K562 (cell line): ENCODE data around the gene C1QTNF12. TPM values are rescaled to one million over a fixed set of nuclear protein-coding genes. Genes with fewer than 3 reads are reported as not detected.
A peak's percentile ranks its signal among the peaks of the same experiment; 100 is the strongest.

ENCODE experiments used
- GTF2E2 ChIP-seq: fragments of 200-800 bp; sonication (Bioruptor generic); IDR thresholded peaks from 2 replicates; pipeline ENCODE4 v1.6.1; 2016; ENCODE audit warnings: missing genetic modification characterization, missing compliant biosample characterization
- HBP1 ChIP-seq: fragments of 450-650 bp; formaldehyde crosslinking; IDR thresholded peaks from 2 replicates; pipeline ENCODE4 v1.4.0; 2022; ENCODE audit warnings: missing genetic modification characterization
- HINFP ChIP-seq: fragments of 450-650 bp; conservative IDR thresholded peaks from 2 replicates; pipeline ENCODE4 v1.6.1; 2016; ENCODE audit warnings: missing genetic modification characterization, low read depth, mild to moderate bottlenecking, control low read depth, missing compliant biosample characterization
- MCM5 ChIP-seq: fragments of 450-650 bp; IDR thresholded peaks from 2 replicates; pipeline ENCODE4 v1.6.1; 2016; ENCODE audit warnings: low read depth
- PATZ1 ChIP-seq: fragments of 250-450 bp; sonication (Bioruptor Pico); IDR thresholded peaks from 2 replicates; pipeline ENCODE4 v1.5.0; 2020; ENCODE audit warnings: mild to moderate bottlenecking, borderline replicate concordance
- REST ChIP-seq, 2 experiments: fragments of 450-650 bp; formaldehyde crosslinking in 1 of 2; IDR thresholded peaks; 2 replicates each; pipeline versions ENCODE4 v1.4.0 to v1.6.1; 2014 to 2020; ENCODE audit warnings: mild to moderate bottlenecking in 2 of 2, borderline replicate concordance in 1 of 2, low read depth in 1 of 2
- STAT5B ChIP-seq: fragments of 250-450 bp; sonication (Bioruptor Pico); IDR thresholded peaks from 2 replicates; pipeline ENCODE4 v1.8.0; 2021; ENCODE audit warnings: mild to moderate bottlenecking, inconsistent platforms
- TBP ChIP-seq: optimal IDR thresholded peaks from 2 replicates; pipeline ENCODE3; 2011; ENCODE audit warnings: low read depth, low read length, improper control_type of control experiment
- ZBTB7A ChIP-seq: IDR thresholded peaks from 2 replicates; pipeline ENCODE4 v1.6.1; 2011; ENCODE audit warnings: low read depth, mild to moderate bottlenecking, low read length, moderate library complexity, borderline replicate concordance; ENCODE audit not compliant: control insufficient read depth
- ZFP36 ChIP-seq: fragments of 150-350 bp; IDR thresholded peaks from 2 replicates; pipeline ENCODE4 v1.6.1; 2018; ENCODE audit warnings: low read length, low read depth; ENCODE audit not compliant: partially characterized antibody
- ZNF354B ChIP-seq: fragments of 250-450 bp; sonication (Bioruptor Pico); IDR thresholded peaks from 2 replicates; pipeline ENCODE4 v1.4.0; 2020
- ZNF41 ChIP-seq: fragments of 250-450 bp; sonication (Bioruptor Pico); conservative IDR thresholded peaks from 2 replicates; pipeline ENCODE4 v1.4.0; 2020; ENCODE audit warnings: mild to moderate bottlenecking
- ZNF551 ChIP-seq: fragments of 250-450 bp; sonication (Bioruptor Pico); IDR thresholded peaks from 2 replicates; pipeline ENCODE4 v1.5.0; 2021; ENCODE audit warnings: mild to moderate bottlenecking, moderate library complexity
- polyA plus RNA-seq, 8 experiments: library from polyadenylated mRNA; depleted of rRNA in 4 of 8; stranded (reverse) in 5 of 8; unstranded in 3 of 8; fragments of >200 nt; fragmentation: Nextera tagmentation in 2 of 8; fragmentation: Illumina TruSeq in 1 of 8; extraction: Ambion mirVana in 2 of 8; extraction: Trizol in 1 of 8; gene quantifications; 2 replicates each; pipeline versions ENCODE4 v1.2.1 to v1.2.3, GENCODE V29; 2011 to 2014; ENCODE audit warnings: inconsistent platforms in 1 of 8, missing spikeins in 1 of 8
- total RNA-seq, 7 experiments: library from RNA; depleted of rRNA in 6 of 7; stranded (reverse); fragments of >200 nt in 6 of 7; fragmentation: Illumina TruSeq in 2 of 7; extraction: Trizol in 2 of 7; gene quantifications; 2 replicates each; pipeline versions ENCODE4 v1.2.1 to v1.2.3, GENCODE V29; 2011 to 2021; ENCODE audit warnings: low replicate concordance in 1 of 7

Gene C1QTNF12
- total and polyA plus RNA-seq, 9 of the 15 experiments (the other 6 are each of a cell fraction or from before 2014, with no cell fraction given): 0.11 to 4.3 (median 0.93) TPM; not detected in 3

GRCh38 chr1:1231400-1232207 is 14.9 kb downstream of the C1QTNF12 start, which contains the start of gene SDF4 (continued):
- TF ChIP-seq ZNF354B (CRISPR knock-in tag) (no peak), ZNF551 (no peak), REST (IDR thresholded peaks at IDR 0.05; ENCODE audit: borderline replicate concordance) (peak; percentile 93), REST (CRISPR knock-in tag; IDR thresholded peaks at IDR 0.05; ENCODE audit: low read depth) (peak; percentile 83), GTF2E2 (tag) (peak; percentile 77; the same call in 1 of the 2 replicates), PATZ1 (CRISPR knock-in tag) (no peak), STAT5B (CRISPR knock-in tag) (no peak), HBP1 (CRISPR knock-in tag) (no peak), HINFP (no peak), TBP (peak; percentile 84), ZBTB7A (0 out of 2 replicates have a peak, but pooled peaks have one; percentile 22), MCM5 (no peak), ZNF41 (0 out of 2 replicates have a peak, but pooled peaks have one; percentile 59), ZFP36 (no peak)
